ENCODE measurements around the gene ROBO2.

Gene ROBO2

DNA sequence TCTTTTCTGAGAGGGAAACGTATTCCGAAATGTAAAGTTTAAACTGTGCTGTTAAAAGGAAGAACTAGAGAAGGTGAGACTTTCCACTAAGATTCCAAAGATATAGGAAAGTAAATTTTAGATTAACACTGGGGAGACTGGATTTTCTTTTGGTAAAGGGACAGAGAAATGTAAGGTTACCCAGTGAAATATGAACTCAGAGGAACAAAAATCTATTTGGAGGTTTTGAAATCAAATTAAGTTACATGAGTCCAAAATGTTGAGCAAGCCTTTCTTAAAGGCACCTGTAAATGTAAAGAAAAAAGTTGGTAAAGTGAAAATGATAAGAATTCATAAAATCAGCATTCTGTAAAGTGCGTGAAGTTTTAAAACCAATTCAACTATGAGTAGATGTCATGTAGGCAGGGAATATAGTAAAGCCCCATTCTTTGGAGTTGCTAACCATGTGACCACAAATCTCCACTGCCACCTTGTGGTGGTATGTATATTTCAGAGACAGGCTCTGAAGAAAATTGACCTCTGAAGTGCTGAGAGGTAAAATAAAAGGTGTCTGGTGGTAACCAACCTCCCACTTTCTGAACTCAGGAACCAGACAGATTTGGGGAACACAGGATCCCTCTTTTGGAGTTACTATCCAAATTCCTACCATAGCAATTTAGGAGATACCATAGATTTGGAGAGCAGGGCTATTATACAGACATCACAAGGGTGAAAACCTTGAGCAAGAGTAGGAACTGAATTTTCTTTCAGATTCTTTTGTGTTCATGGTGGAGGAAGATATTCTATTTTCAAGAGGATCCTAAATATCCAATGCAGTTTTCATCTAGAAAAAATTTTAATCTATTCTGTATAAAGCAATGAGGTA, 215.3 kb downstream of the ROBO2 start:
- no peak overlapping the region for H3K27ac ChIP-seq (ENCODE audit: low read depth, low read length)

DNA sequence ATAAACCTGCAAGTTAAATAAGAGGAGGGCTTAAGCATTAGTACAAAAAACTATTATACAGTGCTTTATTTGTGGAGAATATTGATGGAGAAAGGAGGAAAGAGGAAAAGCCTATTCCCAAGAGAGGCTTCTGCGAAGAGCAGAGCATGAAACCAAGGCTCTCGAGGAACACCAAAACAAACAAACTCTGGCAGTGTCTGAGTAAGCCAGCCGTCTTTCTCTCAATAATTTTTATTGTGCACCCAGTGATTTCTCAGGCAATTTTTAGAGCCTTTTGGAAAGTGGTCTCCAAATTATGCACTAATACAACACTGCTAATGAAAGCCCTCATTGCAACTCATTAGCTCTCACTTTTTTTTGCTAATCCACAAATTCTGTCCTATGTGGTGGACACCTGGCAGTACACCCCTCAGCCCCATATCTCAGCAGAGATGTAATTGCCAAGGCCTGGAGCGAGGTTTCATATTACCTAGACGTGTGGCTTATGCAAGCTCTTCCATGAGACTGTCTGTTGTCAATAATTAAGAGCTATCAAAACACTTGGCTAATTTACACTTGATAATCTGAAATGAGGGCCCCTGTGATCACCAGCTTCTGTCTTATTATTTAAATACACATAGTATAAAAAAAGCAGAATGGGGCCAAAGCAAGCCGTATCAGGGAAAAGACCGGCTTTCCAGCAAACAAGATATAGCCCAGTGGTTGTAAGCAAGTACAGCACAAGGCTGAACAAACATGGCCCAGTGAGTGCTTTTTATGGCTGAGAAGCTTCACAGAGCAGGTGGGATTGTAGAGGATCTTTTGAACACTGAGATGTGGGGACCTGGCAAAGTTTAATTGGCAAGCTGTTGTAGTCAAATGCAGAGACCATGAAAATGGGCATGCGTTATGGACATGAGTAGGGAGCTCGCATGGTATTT, 216.9 kb downstream of the ROBO2 start:
- H3K27me3 ChIP-seq (ENCODE audit: insufficient read depth, low read length) = peaks cover 13% of the 10 kb centered on the region; the same call in 1 of the 2 replicates
- no peak overlapping the region for H3K4me3 ChIP-seq (ENCODE audit: low read depth, low read length)
- no peak overlapping the region for H3K27ac ChIP-seq (ENCODE audit: low read depth, low read length)
- no peaks in the 10 kb centered on the region for H3K4me1 ChIP-seq (ENCODE audit: control insufficient read depth, insufficient read depth, low read length, unreplicated experiment)
- no peaks in the 10 kb centered on the region for H3K79me2 ChIP-seq (ENCODE audit: control insufficient read depth, insufficient read depth, low read length, unreplicated experiment)
- no peak overlapping the region for H2AFZ ChIP-seq (ENCODE audit: low read length, unreplicated experiment)
- H3K36me3 ChIP-seq (ENCODE audit: insufficient read depth, low read length) = no peaks in the 10 kb centered on the region

More for the DNA sequence above, 215.3 kb downstream of the ROBO2 start:
- Histone ChIP-seq H2AFZ (ENCODE audit: low read length, unreplicated experiment) (no peak overlapping the region), H3K4me3 (ENCODE audit: low read depth, low read length) (no peak overlapping the region), H3K36me3 (ENCODE audit: insufficient read depth, low read length) (no peaks in the 10 kb centered on the region), H3K79me2 (ENCODE audit: control insufficient read depth, insufficient read depth, low read length, unreplicated experiment) (no peaks in the 10 kb centered on the region), H3K27me3 (ENCODE audit: insufficient read depth, low read length) (peaks cover 13% of the 10 kb centered on the region; the same call in 1 of the 2 replicates), H3K4me1 (ENCODE audit: control insufficient read depth, insufficient read depth, low read length, unreplicated experiment) (no peaks in the 10 kb centered on the region)

DNA sequence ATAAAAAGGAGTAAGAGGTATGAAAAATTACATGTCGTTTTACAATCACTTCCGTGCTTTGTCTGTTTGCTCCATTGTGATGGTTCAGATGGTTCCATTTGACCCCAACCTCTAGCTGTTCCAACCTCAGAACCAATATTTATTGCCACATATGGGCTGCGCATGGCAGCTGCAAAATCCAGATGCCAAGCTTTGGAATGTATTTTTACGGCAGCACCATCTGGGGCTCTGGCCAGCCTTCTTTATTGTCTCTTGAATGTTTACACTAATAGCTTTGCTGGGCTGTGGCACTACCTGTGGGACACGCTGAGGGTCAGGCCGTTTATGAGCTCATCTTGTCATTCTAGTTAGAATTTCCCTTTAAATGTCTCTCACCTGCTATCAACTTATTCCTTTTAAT, 219.8 kb downstream of the ROBO2 start:
- no peak overlapping the region for H3K4me3 ChIP-seq (ENCODE audit: low read depth, low read length)

DNA sequence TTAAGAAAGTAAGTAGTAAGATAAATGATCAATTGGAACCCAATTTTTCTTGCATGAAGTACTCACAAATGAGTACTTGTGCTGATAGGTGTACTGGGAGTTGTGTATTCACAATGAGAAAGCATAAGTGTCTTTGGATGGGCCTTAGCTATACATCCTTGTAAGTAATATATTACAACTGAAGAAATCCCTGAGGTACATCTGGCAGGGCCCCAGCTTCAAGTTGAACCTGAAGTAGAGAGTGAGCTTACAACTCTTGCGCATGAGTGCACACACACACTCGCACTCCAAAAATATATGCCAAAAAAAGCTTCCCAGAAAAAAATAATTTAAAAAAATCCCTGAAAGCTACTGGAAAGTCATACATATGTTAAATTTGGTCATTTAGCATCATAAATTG, 222.5 kb downstream of the ROBO2 start:
- no peak overlapping the region for H3K27ac ChIP-seq (ENCODE audit: low read depth, low read length)

More for the DNA sequence above, 219.8 kb downstream of the ROBO2 start:
- Histone ChIP-seq H3K27ac (ENCODE audit: low read depth, low read length) (no peak overlapping the region), H3K79me2 (ENCODE audit: control insufficient read depth, insufficient read depth, low read length, unreplicated experiment) (no peaks in the 10 kb centered on the region), H3K4me1 (ENCODE audit: control insufficient read depth, insufficient read depth, low read length, unreplicated experiment) (no peaks in the 10 kb centered on the region), H2AFZ (ENCODE audit: low read length, unreplicated experiment) (no peak overlapping the region), H3K36me3 (ENCODE audit: insufficient read depth, low read length) (no peaks in the 10 kb centered on the region), H3K27me3 (ENCODE audit: insufficient read depth, low read length) (peaks cover 13% of the 10 kb centered on the region; the same call in 1 of the 2 replicates)

DNA sequence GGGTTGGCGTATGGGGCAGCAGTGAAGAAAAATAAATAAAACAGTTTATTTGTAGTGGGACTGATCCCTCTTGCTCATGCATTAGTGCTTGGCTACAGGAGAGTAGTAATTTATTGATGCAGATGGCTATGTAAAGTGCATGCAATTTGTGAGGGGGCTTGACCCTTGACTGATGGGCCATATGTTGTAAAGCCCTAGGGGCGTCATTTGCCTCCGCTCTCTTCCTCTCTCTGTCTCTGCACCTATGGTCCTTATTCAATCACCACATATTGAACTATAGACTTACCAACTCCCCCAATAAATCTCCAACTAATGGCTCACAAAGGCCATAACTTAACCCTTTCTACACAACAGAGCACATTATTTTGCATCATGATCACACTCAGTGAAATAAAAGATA, 227.7 kb downstream of the ROBO2 start:
- Histone ChIP-seq H3K27me3 (ENCODE audit: insufficient read depth, low read length) (no peaks in the 10 kb centered on the region), H2AFZ (ENCODE audit: low read length, unreplicated experiment) (no peak overlapping the region), H3K4me3 (ENCODE audit: low read depth, low read length) (no peak overlapping the region), H3K79me2 (ENCODE audit: control insufficient read depth, insufficient read depth, low read length, unreplicated experiment) (no peaks in the 10 kb centered on the region), H3K4me1 (ENCODE audit: control insufficient read depth, insufficient read depth, low read length, unreplicated experiment) (no peaks in the 10 kb centered on the region), H3K27ac (ENCODE audit: low read depth, low read length) (no peak overlapping the region), H3K36me3 (ENCODE audit: insufficient read depth, low read length) (no peaks in the 10 kb centered on the region)

More for the DNA sequence above, 222.5 kb downstream of the ROBO2 start:
- Histone ChIP-seq H3K4me3 (ENCODE audit: low read depth, low read length) (no peak overlapping the region), H3K4me1 (ENCODE audit: control insufficient read depth, insufficient read depth, low read length, unreplicated experiment) (no peaks in the 10 kb centered on the region), H3K36me3 (ENCODE audit: insufficient read depth, low read length) (no peaks in the 10 kb centered on the region), H2AFZ (ENCODE audit: low read length, unreplicated experiment) (no peak overlapping the region), H3K27me3 (ENCODE audit: insufficient read depth, low read length) (peaks cover 8% of the 10 kb centered on the region; the same call in 1 of the 2 replicates), H3K79me2 (ENCODE audit: control insufficient read depth, insufficient read depth, low read length, unreplicated experiment) (no peaks in the 10 kb centered on the region)

DNA sequence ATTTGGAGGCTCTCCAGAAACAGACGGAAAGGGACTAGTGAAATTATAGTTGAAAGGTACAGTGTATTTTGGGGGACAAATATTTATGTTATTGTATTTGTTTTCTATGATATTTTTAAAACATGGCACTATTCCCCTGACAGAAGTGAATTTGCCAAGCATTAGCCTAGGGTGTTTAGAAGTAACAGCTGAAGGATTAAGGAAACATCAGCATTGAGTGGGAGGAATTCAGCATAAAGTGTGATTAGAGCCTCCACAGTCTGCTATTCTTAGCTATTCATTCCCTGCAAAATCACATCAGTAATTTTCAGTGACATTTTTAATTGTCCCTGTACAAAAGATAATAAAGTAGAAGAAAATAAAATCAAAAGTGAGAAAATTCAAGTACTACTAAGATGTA, 231.4 kb downstream of the ROBO2 start:
- H3K4me1 ChIP-seq (ENCODE audit: control insufficient read depth, insufficient read depth, low read length, unreplicated experiment) = no peaks in the 10 kb centered on the region
- no peaks in the 10 kb centered on the region for H3K79me2 ChIP-seq (ENCODE audit: control insufficient read depth, insufficient read depth, low read length, unreplicated experiment)
- H3K4me3 ChIP-seq (ENCODE audit: low read depth, low read length) = no peak overlapping the region
- no peaks in the 10 kb centered on the region for H3K27me3 ChIP-seq (ENCODE audit: insufficient read depth, low read length)
- H3K36me3 ChIP-seq (ENCODE audit: insufficient read depth, low read length) = no peaks in the 10 kb centered on the region
- H3K27ac ChIP-seq (ENCODE audit: low read depth, low read length) = no peak overlapping the region
- no peak overlapping the region for H2AFZ ChIP-seq (ENCODE audit: low read length, unreplicated experiment)

DNA sequence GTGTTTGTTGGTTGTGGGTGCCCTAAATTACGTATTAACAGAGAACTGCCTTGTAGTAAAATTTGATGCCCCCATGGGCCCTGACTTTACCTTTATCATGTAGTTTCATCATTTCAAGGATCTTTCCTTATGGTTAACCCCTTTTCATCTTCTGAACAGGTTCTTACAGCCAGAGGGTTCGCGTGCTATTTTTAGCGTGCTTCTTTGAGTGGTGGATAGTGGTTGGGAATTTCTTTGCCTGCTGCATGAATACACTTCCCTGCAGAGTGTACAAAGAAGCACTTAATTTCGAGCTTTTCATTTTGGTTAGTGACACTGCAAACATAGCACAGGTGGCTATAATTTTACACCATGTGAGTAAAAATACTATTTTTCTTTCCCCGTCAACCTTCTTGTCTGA, 231.8 kb downstream of the ROBO2 start:
- Histone ChIP-seq H3K36me3 (ENCODE audit: insufficient read depth, low read length) (no peaks in the 10 kb centered on the region), H3K4me1 (ENCODE audit: control insufficient read depth, insufficient read depth, low read length, unreplicated experiment) (no peaks in the 10 kb centered on the region), H3K79me2 (ENCODE audit: control insufficient read depth, insufficient read depth, low read length, unreplicated experiment) (no peaks in the 10 kb centered on the region), H3K27ac (ENCODE audit: low read depth, low read length) (no peak overlapping the region), H2AFZ (ENCODE audit: low read length, unreplicated experiment) (no peak overlapping the region), H3K4me3 (ENCODE audit: low read depth, low read length) (no peak overlapping the region), H3K27me3 (ENCODE audit: insufficient read depth, low read length) (no peaks in the 10 kb centered on the region)

DNA sequence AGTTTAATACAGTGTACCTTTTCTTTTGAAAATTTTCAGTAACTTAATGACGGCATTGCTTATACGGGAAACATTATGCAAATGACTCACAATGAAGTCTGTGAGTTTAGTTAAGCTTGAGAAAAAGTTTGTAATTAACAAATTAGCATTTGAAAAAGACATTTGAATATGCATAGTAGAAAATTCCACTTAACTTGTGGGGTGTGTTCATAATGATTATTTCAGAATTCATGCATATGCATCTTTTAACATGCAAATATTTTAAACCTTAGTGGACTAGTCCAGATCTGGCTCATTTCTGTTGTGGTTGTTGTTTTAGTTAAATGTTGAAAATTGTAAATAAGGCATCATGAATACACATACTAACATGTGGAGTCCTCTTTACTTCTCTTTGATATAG, 239.4 kb downstream of the ROBO2 start:
- no peak overlapping the region for H3K4me3 ChIP-seq (ENCODE audit: low read depth, low read length)
- H3K4me1 ChIP-seq (ENCODE audit: control insufficient read depth, insufficient read depth, low read length, unreplicated experiment) = no peaks in the 10 kb centered on the region
- no peak overlapping the region for H3K27ac ChIP-seq (ENCODE audit: low read depth, low read length)
- H3K79me2 ChIP-seq (ENCODE audit: control insufficient read depth, insufficient read depth, low read length, unreplicated experiment) = no peaks in the 10 kb centered on the region
- no peaks in the 10 kb centered on the region for H3K36me3 ChIP-seq (ENCODE audit: insufficient read depth, low read length)
- H3K27me3 ChIP-seq (ENCODE audit: insufficient read depth, low read length) = no peaks in the 10 kb centered on the region
- no peak overlapping the region for H2AFZ ChIP-seq (ENCODE audit: low read length, unreplicated experiment)

DNA sequence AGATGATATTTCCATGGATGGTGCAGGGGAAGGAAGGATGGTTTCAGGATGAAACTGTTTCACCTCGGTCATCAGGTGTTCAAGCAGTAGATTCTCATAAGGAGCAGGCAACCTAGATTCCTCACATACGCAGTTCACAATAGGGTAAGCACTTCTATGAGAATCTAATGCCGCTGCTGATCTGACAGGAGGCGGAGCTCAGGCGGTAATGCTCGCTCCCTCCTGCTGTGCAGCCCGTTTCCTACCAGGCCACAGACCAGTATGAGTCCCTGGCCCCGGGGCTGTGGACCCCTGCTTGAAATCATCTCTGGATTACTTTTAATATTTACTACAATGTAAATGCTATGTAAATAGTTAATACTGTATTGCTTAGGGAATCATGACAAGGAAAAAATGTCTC, 241.8 kb downstream of the ROBO2 start:
- no peaks in the 10 kb centered on the region for H3K79me2 ChIP-seq (ENCODE audit: control insufficient read depth, insufficient read depth, low read length, unreplicated experiment)
- no peaks in the 10 kb centered on the region for H3K27me3 ChIP-seq (ENCODE audit: insufficient read depth, low read length)
- H3K36me3 ChIP-seq (ENCODE audit: insufficient read depth, low read length) = no peaks in the 10 kb centered on the region
- H3K4me3 ChIP-seq (ENCODE audit: low read depth, low read length) = no peak overlapping the region
- H3K4me1 ChIP-seq (ENCODE audit: control insufficient read depth, insufficient read depth, low read length, unreplicated experiment) = no peaks in the 10 kb centered on the region
- no peak overlapping the region for H3K27ac ChIP-seq (ENCODE audit: low read depth, low read length)
- H2AFZ ChIP-seq (ENCODE audit: low read length, unreplicated experiment) = no peak overlapping the region

DNA sequence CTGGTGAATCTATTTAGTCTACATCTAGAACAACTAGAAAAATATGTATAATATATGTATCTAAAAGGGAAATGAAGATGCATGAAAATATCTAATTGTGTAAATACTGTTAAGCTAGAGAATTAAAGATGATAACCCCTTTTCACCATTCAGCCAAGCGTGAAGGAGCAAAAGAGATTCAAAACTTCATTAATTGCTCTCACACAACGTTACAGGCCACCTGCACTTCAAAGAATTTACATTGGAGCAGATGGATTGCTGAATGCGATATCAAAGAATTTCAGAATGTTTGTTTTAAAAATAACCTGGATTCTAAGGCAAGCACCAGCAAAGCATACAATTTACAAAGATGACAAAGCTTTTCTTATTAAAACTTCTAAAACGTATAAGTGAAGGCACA, 243.2 kb downstream of the ROBO2 start:
- Histone ChIP-seq H3K27ac (ENCODE audit: low read depth, low read length) (no peak overlapping the region), H3K79me2 (ENCODE audit: control insufficient read depth, insufficient read depth, low read length, unreplicated experiment) (no peaks in the 10 kb centered on the region), H2AFZ (ENCODE audit: low read length, unreplicated experiment) (no peak overlapping the region), H3K4me1 (ENCODE audit: control insufficient read depth, insufficient read depth, low read length, unreplicated experiment) (no peaks in the 10 kb centered on the region), H3K36me3 (ENCODE audit: insufficient read depth, low read length) (no peaks in the 10 kb centered on the region), H3K4me3 (ENCODE audit: low read depth, low read length) (no peak overlapping the region), H3K27me3 (ENCODE audit: insufficient read depth, low read length) (no peaks in the 10 kb centered on the region)

Data from ACC112 (cell line).